ENCODE data around the gene BEST2. TPM values are rescaled to one million over a fixed set of nuclear protein-coding genes. Genes with fewer than 3 reads are reported as not detected.

Gene BEST2
- total RNA-seq, 1 donor from 2014 or later: not detected

GRCh38 chr19:12731337-12731736 is 20.3 kb upstream of the BEST2 start:
- no peak for TF ChIP-seq CTCF (IDR thresholded peaks at IDR 0.05)
- no peaks in the 10 kb centered on the region for H3K27me3 Mint-ChIP-seq (ENCODE audit: low read depth)
- peaks cover 21% of the 10 kb centered on the region for H3K4me1 Mint-ChIP-seq (ENCODE audit: low read depth)
- no peaks in the 10 kb centered on the region for H3K9me3 Mint-ChIP-seq (ENCODE audit: low read depth)
- H3K27ac Mint-ChIP-seq (ENCODE audit: unreplicated experiment): no peak overlapping the region
- H3K4me3 Mint-ChIP-seq (ENCODE audit: unreplicated experiment): no peak overlapping the region
- DNase-seq (ENCODE audit: low spot score): no peak
- peaks cover 16% of the 10 kb centered on the region for H3K36me3 Mint-ChIP-seq (ENCODE audit: low read depth)

- no peaks in the 10 kb centered on the region for H3K27me3 Mint-ChIP-seq (ENCODE audit: low read depth)
- H3K4me1 Mint-ChIP-seq (ENCODE audit: low read depth): peaks cover 40% of the 10 kb centered on the region
- no peak for DNase-seq (ENCODE audit: low spot score)
- H3K27ac Mint-ChIP-seq (ENCODE audit: unreplicated experiment): peak overlapping the region; percentile 95
- H3K9me3 Mint-ChIP-seq (ENCODE audit: low read depth): no peaks in the 10 kb centered on the region
- peaks cover 13% of the 10 kb centered on the region for H3K36me3 Mint-ChIP-seq (ENCODE audit: low read depth)
- H3K4me3 Mint-ChIP-seq (ENCODE audit: unreplicated experiment): peak overlapping the region; percentile 92
- peak; percentile 65 for TF ChIP-seq CTCF (IDR thresholded peaks at IDR 0.05)
These were observed 18.0 kb upstream of the BEST2 start for GRCh38 chr19:12733369-12734214.

- Mint-ChIP-seq H3K27me3 (ENCODE audit: low read depth) (no peaks in the 10 kb centered on the region), H3K27ac (ENCODE audit: unreplicated experiment) (peak within 1 kb of the TSS; percentile 99), H3K9me3 (ENCODE audit: low read depth) (no peaks in the 10 kb centered on the region), H3K4me1 (ENCODE audit: low read depth) (peaks cover 40% of the 10 kb centered on the region), H3K36me3 (ENCODE audit: low read depth) (peaks cover 6% of the 10 kb centered on the region), H3K4me3 (ENCODE audit: unreplicated experiment) (peak within 1 kb of the TSS; percentile 100)
- no peak for TF ChIP-seq CTCF (IDR thresholded peaks at IDR 0.05)
- DNase-seq (ENCODE audit: low spot score): no peak
These were observed 14.4 kb upstream of the BEST2 start, which contains the start of gene GET3 for GRCh38 chr19:12736995-12737834. Gene GET3, plus strand, starts transcription at chr19:12737497. Its CDS starts 9 bp downstream, at chr19:12737506.

GRCh38 chr19:12737835-12738351 is 13.7 kb upstream of the BEST2 start:
- Mint-ChIP-seq H3K27me3 (ENCODE audit: low read depth) (no peaks in the 10 kb centered on the region), H3K9me3 (ENCODE audit: low read depth) (no peaks in the 10 kb centered on the region), H3K36me3 (ENCODE audit: low read depth) (peaks cover 8% of the 10 kb centered on the region), H3K4me1 (ENCODE audit: low read depth) (peaks cover 33% of the 10 kb centered on the region), H3K27ac (ENCODE audit: unreplicated experiment) (peak overlapping the region; percentile 99), H3K4me3 (ENCODE audit: unreplicated experiment) (peak overlapping the region; percentile 100)
- no peak for DNase-seq (ENCODE audit: low spot score)
- TF ChIP-seq CTCF (IDR thresholded peaks at IDR 0.05): no peak

Data from chondrocyte (in vitro differentiated cells).